ENCODE data around the gene USH2A. TPM values are rescaled to one million over a fixed set of nuclear protein-coding genes. Genes with fewer than 3 reads are reported as not detected.

USH2A gene
- polyA plus RNA-seq (2014; cell fraction: cytosol; rRNA removed) = not detected in 2 replicates
- not detected in 2 replicates for polyA plus RNA-seq (2014; cell fraction: nucleus; rRNA removed)

GRCh38 chr1:216422821-216423520, at the start of gene USH2A:
USH2A (minus strand) TSS chr1:216423448; CDS start chr1:216422336, 1,112 bp downstream.
- DNase-seq (ENCODE audit: low spot score) = peak; percentile 3

- no peak for DNase-seq (ENCODE audit: low spot score)
Observed at GRCh38 chr1:216466162-216466801, 43.0 kb upstream of the USH2A start.

- DNase-seq (ENCODE audit: low spot score) = no peak
Observed at GRCh38 chr1:216464489-216464888, 41.2 kb upstream of the USH2A start.

GRCh38 chr1:216462066-216462775, 39.0 kb upstream of the USH2A start:
- no peak for DNase-seq (ENCODE audit: low spot score)

GRCh38 chr1:216461466-216461865, 38.2 kb upstream of the USH2A start:
- DNase-seq (ENCODE audit: low spot score) = no peak

GRCh38 chr1:216459651-216460207, 36.5 kb upstream of the USH2A start:
- no peak for DNase-seq (ENCODE audit: low spot score)

- DNase-seq (ENCODE audit: low spot score) = no peak
Observed at GRCh38 chr1:216458812-216459211, 35.6 kb upstream of the USH2A start.

- DNase-seq (ENCODE audit: low spot score) = no peak
Observed at GRCh38 chr1:216457356-216457755, 34.1 kb upstream of the USH2A start.

GRCh38 chr1:216456682-216457081, 33.4 kb upstream of the USH2A start:
- peak; percentile 80 for DNase-seq (ENCODE audit: low spot score)

- DNase-seq (ENCODE audit: low spot score) = peak; percentile 32
Observed at GRCh38 chr1:216453777-216454176, 30.5 kb upstream of the USH2A start.

GRCh38 chr1:216450227-216450626, 27.0 kb upstream of the USH2A start:
- no peak for DNase-seq (ENCODE audit: low spot score)

GRCh38 chr1:216448011-216448510, 24.8 kb upstream of the USH2A start:
- peak; percentile 5 for DNase-seq (ENCODE audit: low spot score)

GRCh38 chr1:216437603-216438002, 14.4 kb upstream of the USH2A start:
- no peak for DNase-seq (ENCODE audit: low spot score)

GRCh38 chr1:216434232-216434631, 11.0 kb upstream of the USH2A start:
- DNase-seq (ENCODE audit: low spot score) = no peak

GRCh38 chr1:216433175-216433574, 9.9 kb upstream of the USH2A start:
- DNase-seq (ENCODE audit: low spot score) = no peak

- DNase-seq (ENCODE audit: low spot score) = no peak
Observed at GRCh38 chr1:216430744-216431143, 7.5 kb upstream of the USH2A start.

GRCh38 chr1:216425577-216425976, 2.3 kb upstream of the USH2A start:
- DNase-seq (ENCODE audit: low spot score) = no peak

GRCh38 chr1:216420746-216421145, 2.5 kb downstream of the USH2A start:
- DNase-seq (ENCODE audit: low spot score) = no peak

GRCh38 chr1:216420263-216420662, 3.0 kb downstream of the USH2A start:
- DNase-seq (ENCODE audit: low spot score) = no peak

- no peak for DNase-seq (ENCODE audit: low spot score)
Observed at GRCh38 chr1:216416488-216416887, 6.8 kb downstream of the USH2A start.

- no peak for DNase-seq (ENCODE audit: low spot score)
Observed at GRCh38 chr1:216410026-216410425, 13.2 kb downstream of the USH2A start.

- no peak for DNase-seq (ENCODE audit: low spot score)
Observed at GRCh38 chr1:216390956-216391355, 32.3 kb downstream of the USH2A start.
